AG04449 (cell line): Measurements from ENCODE around the gene PDZD8.

Experiments
- CTCF ChIA-PET: fragments of 350-600 bp; formaldehyde crosslinking; extraction: SDS; loops from one replicate; lab custom pipeline; 2021; ENCODE audit warnings: antibody characterized with exemption; lab: Yijun Ruan, JAX
- POLR2A ChIA-PET: fragments of 400-600, 350-600 bp; formaldehyde crosslinking; extraction: SDS; loops from one replicate; lab custom pipeline; 2020; ENCODE audit warnings: antibody characterized with exemption, inconsistent platforms; lab: Yijun Ruan, JAX
- DNase-seq: peaks from one replicate; pipeline ENCODE4 v3.0.0-alpha.2; 2010; ENCODE audit warnings: low read depth, low spot score
- H3K4me3 ChIP-seq: 2 replicates; pipeline ENCODE4 v1.5.1; 2011; ENCODE audit warnings: low read depth, mild to moderate bottlenecking, control low read depth, low read length
- CTCF ChIP-seq: IDR thresholded peaks from one replicate; pipeline ENCODE4 v1.5.1; 2011; ENCODE audit warnings: mild to moderate bottlenecking, moderate library complexity, low read length, control low read depth, inconsistent platforms; ENCODE audit not compliant: insufficient read depth; ENCODE audit errors: missing control alignments

Gene PDZD8

GRCh38 chr10:117411479-117412399, 36.5 kb upstream of the PDZD8 start:
- H3K4me3 ChIP-seq, result no peak overlapping the region
- no peak for DNase-seq
- POLR2A ChIA-PET, result no interaction called here
- CTCF ChIA-PET, result interaction anchor here (2.8 kb wide), 1 partner anchor 31 kb away, joined by 10 read pairs; no protein-coding TSS in a partner anchor
- TF ChIP-seq CTCF, result no peak

- ChIA-PET POLR2A (no interaction called here), CTCF (interaction anchor here (1.3 to 2.8 kb wide), 3 partner anchors 21 to 194 kb away, joined by 3 to 10 read pairs (median 5); no protein-coding TSS in a partner anchor)
Observed at GRCh38 chr10:117410557-117410956, 35.3 kb upstream of the PDZD8 start.

GRCh38 chr10:117409549-117410305, 34.5 kb upstream of the PDZD8 start:
- no peak overlapping the region for H3K4me3 ChIP-seq
- DNase-seq, result no peak
- TF ChIP-seq CTCF, result no peak
- ChIA-PET POLR2A (no interaction called here), CTCF (interaction anchor here (1.3 to 2.1 kb wide), 3 partner anchors 22 to 193 kb away, joined by 3 to 9 read pairs (median 5); no protein-coding TSS in a partner anchor)

More at GRCh38 chr10:117410557-117410956, 35.3 kb upstream of the PDZD8 start:
- DNase-seq, result no peak
- no peak for TF ChIP-seq CTCF
- H3K4me3 ChIP-seq, result no peak overlapping the region

GRCh38 chr10:117408436-117409384, 33.5 kb upstream of the PDZD8 start:
- POLR2A ChIA-PET, result no interaction called here
- no peak for DNase-seq
- TF ChIP-seq CTCF, result no peak
- H3K4me3 ChIP-seq, result no peak overlapping the region
- CTCF ChIA-PET, result interaction anchor here (1.6 to 2.1 kb wide), 2 partner anchors 34 to 192 kb away, joined by 3 to 9 read pairs; no protein-coding TSS in a partner anchor

- ChIA-PET POLR2A (no interaction called here), CTCF (interaction anchor here (0.7 kb wide), 1 partner anchor 37 kb away, joined by 3 read pairs; no protein-coding TSS in a partner anchor)
- H3K4me3 ChIP-seq, result no peak overlapping the region
- no peak for DNase-seq
- no peak for TF ChIP-seq CTCF
Observed at GRCh38 chr10:117405730-117406129, 30.5 kb upstream of the PDZD8 start.
